ENCODE measurements around the gene WNT1.

GRCh38 chr12:48999371-49000131, 21.4 kb downstream of the WNT1 start, which contains the start of gene DDN:
- no peak for TF ChIP-seq POLR2AphosphoS5 (IDR thresholded peaks at IDR 0.05; ENCODE audit: low read depth, low read length)
- no peak for TF ChIP-seq TAF1 (IDR thresholded peaks at IDR 0.05; ENCODE audit: low read depth, low read length)
- TF ChIP-seq POLR2A (IDR thresholded peaks at IDR 0.05; ENCODE audit: low read depth, low read length), result peak; percentile 34; the same call in 1 of the 2 replicates

Measured in GM12891 (cell line).